Measurements from ENCODE around the gene ANGPT4. TPM values are rescaled to one million over a fixed set of nuclear protein-coding genes. Genes with fewer than 3 reads are reported as not detected.

The ANGPT4 gene
- total RNA-seq, 6 experiments from 2014 or later, result 0.04 to 0.12 TPM; not detected in 4

GRCh38 chr20:834151-834746 lies 81.9 kb downstream of the ANGPT4 start:
- Histone ChIP-seq H3K9me3 (no peaks in the 10 kb centered on the region), H3K27ac (peak overlapping the region; percentile 59 to 96 (median 75)), H3K36me3 (no peaks in the 10 kb centered on the region), H3K27me3 (no peaks in the 10 kb centered on the region), H3K4me3 (peak overlapping the region; percentile 68 to 97 (median 78)), H3K4me1 (peaks cover 0 to 15% (median 4%) of the 10 kb centered on the region in 4 donors)
- ATAC-seq (no peak), DNase-seq (no peak)
- 8% methylated on average over 11 of the region's 18 CpGs for WGBS (ENCODE audit: insufficient coverage, low coverage, low lambda C conversion rate, missing lambda C conversion rate)
- intact Hi-C loops (cut with DNase I), result no loop called here
- no peak for TF ChIP-seq POLR2A (IDR thresholded peaks at IDR 0.05)
- no peak for TF ChIP-seq CTCF (IDR thresholded peaks at IDR 0.05)

- 0% methylated on average over 10 of the region's 64 CpGs for WGBS (ENCODE audit: insufficient coverage, low coverage, low lambda C conversion rate, missing lambda C conversion rate)
- peaks cover 0 to 15% (median 4%) of the 10 kb centered on the region in 4 donors for H3K4me1 ChIP-seq
- peak within 1 kb of the TSS; percentile 59 to 96 (median 75) for H3K27ac ChIP-seq
- DNase-seq, result peak; percentile 98
- no peaks in the 10 kb centered on the region for H3K9me3 ChIP-seq
- H3K4me3 ChIP-seq, result peak within 1 kb of the TSS; percentile 68 to 97 (median 78)
- H3K27me3 ChIP-seq, result no peaks in the 10 kb centered on the region
- no peaks in the 10 kb centered on the region for H3K36me3 ChIP-seq
- intact Hi-C loops (cut with DNase I), result no loop called here
- peak; percentile 96 to 98 (median 97) for ATAC-seq
- TF ChIP-seq CTCF (IDR thresholded peaks at IDR 0.05) (no peak), POLR2A (IDR thresholded peaks at IDR 0.05) (peak; percentile 38)
Measured at GRCh38 chr20:833450-834150, 82.5 kb downstream of the ANGPT4 start, which contains the start of gene FAM110A. TSS of gene FAM110A (plus strand) at chr20:833715. CDS start at chr20:844805, 11,090 bp downstream.

- ATAC-seq, result no peak
Measured at GRCh38 chr20:833121-833449, 83.0 kb downstream of the ANGPT4 start.

GRCh38 chr20:831956-832355 lies 84.2 kb downstream of the ANGPT4 start:
- no peaks in the 10 kb centered on the region for H3K27me3 ChIP-seq
- WGBS (ENCODE audit: insufficient coverage, low coverage, low lambda C conversion rate, missing lambda C conversion rate), result 100% methylated on average over 3 of the region's 3 CpGs
- ATAC-seq (no peak), DNase-seq (no peak)
- no peaks in the 10 kb centered on the region for H3K36me3 ChIP-seq
- intact Hi-C loops (cut with DNase I), result no loop called here
- no peak overlapping the region for H3K27ac ChIP-seq
- peaks cover 0 to 15% (median 4%) of the 10 kb centered on the region in 4 donors for H3K4me1 ChIP-seq
- no peak overlapping the region for H3K4me3 ChIP-seq
- TF ChIP-seq CTCF (IDR thresholded peaks at IDR 0.05) (no peak), POLR2A (IDR thresholded peaks at IDR 0.05) (no peak)
- H3K9me3 ChIP-seq, result no peaks in the 10 kb centered on the region

More at GRCh38 chr20:833121-833449, 83.0 kb downstream of the ANGPT4 start:
- Histone ChIP-seq H3K9me3 (no peaks in the 10 kb centered on the region), H3K4me3 (peak overlapping the region; percentile 68 to 97 (median 78)), H3K4me1 (peaks cover 0 to 15% (median 4%) of the 10 kb centered on the region in 4 donors), H3K36me3 (no peaks in the 10 kb centered on the region), H3K27ac (peak overlapping the region in 1 of 3 donors; percentile 75), H3K27me3 (no peaks in the 10 kb centered on the region)
- WGBS (ENCODE audit: insufficient coverage, low coverage, low lambda C conversion rate, missing lambda C conversion rate), result 5% methylated on average over 4 of the region's 4 CpGs
- no peak for DNase-seq
- TF ChIP-seq CTCF (IDR thresholded peaks at IDR 0.05), result no peak
- intact Hi-C loops (cut with DNase I), result no loop called here
